DOHH2 (cell line): ENCODE measurements around the gene BSPRY.

Source experiments
- CTCF ChIP-seq: fragments of 200-600 bp; sonication (generic); IDR thresholded peaks from one replicate; pipeline ENCODE4 v1.5.1; 2014; ENCODE audit warnings: antibody characterized with exemption, mild to moderate bottlenecking, low read depth, low read length; ENCODE audit not compliant: poor library complexity, severe bottlenecking
- EZH2phosphoT487 ChIP-seq: fragments of 200-600 bp; sonication (generic); IDR thresholded peaks from 2 replicates; pipeline ENCODE4 v1.6.1; 2017; ENCODE audit warnings: borderline replicate concordance, mild to moderate bottlenecking, antibody characterized with exemption, low read length, moderate library complexity, mixed read lengths

GRCh38 chr9:113368348-113368981, 19.1 kb downstream of the BSPRY start:
- TF ChIP-seq CTCF (no peak), EZH2phosphoT487 (no peak)
